HCT116 (cell line): Measurements from ENCODE around the gene UCHL5.

Source experiments
- CBX3 ChIP-seq: IDR thresholded peaks from 2 replicates; pipeline ENCODE4 v1.6.1; 2012; ENCODE audit warnings: low read depth
- CTCF ChIP-seq, 3 experiments: fragments of 200-600 bp in 1 of 3; sonication (generic) in 1 of 3; IDR thresholded peaks in 2 of 3; conservative IDR thresholded peaks in 1 of 3; 2 replicates each; pipeline ENCODE4 v1.5.1; 2012 to 2017; ENCODE audit warnings: low read depth in 2 of 3, low read length in 2 of 3, antibody characterized with exemption in 1 of 3, borderline replicate concordance in 1 of 3, control low read depth in 1 of 3, mild to moderate bottlenecking in 1 of 3, mixed read lengths in 1 of 3, mixed run types in 1 of 3, moderate library complexity in 1 of 3; ENCODE audit not compliant: insufficient read depth in 1 of 3
- EZH2 ChIP-seq: fragments of 200-600 bp; sonication (generic); IDR thresholded peaks from 2 replicates; pipeline ENCODE4 v1.6.1; 2017; ENCODE audit warnings: antibody characterized with exemption, mixed run types
- MAX ChIP-seq: IDR thresholded peaks from 2 replicates; pipeline ENCODE4 v1.6.1; 2012
- POLR2A ChIP-seq: IDR thresholded peaks from 2 replicates; pipeline ENCODE4 v1.7.0; 2011; ENCODE audit warnings: borderline replicate concordance; ENCODE audit not compliant: insufficient read depth, insufficient read length; ENCODE audit errors: extremely low read depth
- POLR2AphosphoS5 ChIP-seq: IDR thresholded peaks from 2 replicates; pipeline ENCODE4 v1.6.1; 2011; ENCODE audit warnings: mild to moderate bottlenecking, low read depth, low read length, moderate library complexity
- REST ChIP-seq: IDR thresholded peaks from 2 replicates; pipeline ENCODE4 v1.6.1; 2012; ENCODE audit warnings: low read depth
- SIN3A ChIP-seq: IDR thresholded peaks from 2 replicates; pipeline ENCODE4 v1.6.1; 2012; ENCODE audit warnings: low read depth
- SRF ChIP-seq: IDR thresholded peaks from 2 replicates; pipeline ENCODE4 v1.6.1; 2012; ENCODE audit warnings: low read depth
- TCF7L2 ChIP-seq: IDR thresholded peaks from 2 replicates; pipeline ENCODE4 v1.7.0; 2011; ENCODE audit warnings: borderline replicate concordance, inconsistent platforms; ENCODE audit not compliant: insufficient read depth, insufficient read length; ENCODE audit errors: extremely low read depth
- YY1 ChIP-seq: IDR thresholded peaks from 2 replicates; pipeline ENCODE4 v1.6.1; 2011; ENCODE audit warnings: low read length, low read depth, moderate library complexity, mild to moderate bottlenecking; ENCODE audit not compliant: insufficient replicate concordance; ENCODE audit errors: extremely low read depth
- ZFX ChIP-seq: fragments of 450-650 bp; IDR thresholded peaks from 2 replicates; pipeline ENCODE4 v1.6.1; 2017
- ZNF274 ChIP-seq: fragments of 200-500 bp; sonication (Bioruptor generic); IDR thresholded peaks from 2 replicates; pipeline ENCODE4 v1.6.1; 2014; ENCODE audit warnings: mild to moderate bottlenecking, low read depth, low read length, inconsistent platforms

GRCh38 chr1:192969091-192969490, 90.1 kb downstream of the UCHL5 start:
- TF ChIP-seq CTCF (IDR thresholded peaks at IDR 0.05 in 2 of 3, conservative IDR thresholded peaks at IDR 0.05 in 1 of 3; ENCODE audit: borderline replicate concordance in 1 of 3, insufficient read depth in 1 of 3, low read depth in 2 of 3, low read length in 2 of 3) = no peak
- no peak for TF ChIP-seq POLR2AphosphoS5
- TF ChIP-seq CBX3 = no peak
- no peak for TF ChIP-seq POLR2A
- TF ChIP-seq YY1 = no peak
- TF ChIP-seq ZNF274 = no peak
- no peak for TF ChIP-seq SRF
- no peak for TF ChIP-seq REST
- no peak for TF ChIP-seq EZH2
- TF ChIP-seq MAX = no peak
- TF ChIP-seq SIN3A = no peak
- no peak for TF ChIP-seq ZFX
- no peak for TF ChIP-seq TCF7L2
